Inferior parietal cortex (tissue), 1 donor: ENCODE data around the gene GPR78.
"Not testable (repeated sequence)": the region's sequence is repeated elsewhere in the genome, so short reads cannot be mapped to it uniquely, and the experiment has no call there.

Experiments used
- DNase-seq: peaks from one replicate; pipeline ENCODE4 v3.0.0-alpha.2; 2016; ENCODE audit errors: extremely low spot score

The GPR78 gene

GRCh38 chr4:8560265-8561047 is 19.7 kb upstream of the GPR78 start:
- DNase-seq = no peak

GRCh38 chr4:8564595-8564994 is 15.6 kb upstream of the GPR78 start:
- DNase-seq = no peak

DNA sequence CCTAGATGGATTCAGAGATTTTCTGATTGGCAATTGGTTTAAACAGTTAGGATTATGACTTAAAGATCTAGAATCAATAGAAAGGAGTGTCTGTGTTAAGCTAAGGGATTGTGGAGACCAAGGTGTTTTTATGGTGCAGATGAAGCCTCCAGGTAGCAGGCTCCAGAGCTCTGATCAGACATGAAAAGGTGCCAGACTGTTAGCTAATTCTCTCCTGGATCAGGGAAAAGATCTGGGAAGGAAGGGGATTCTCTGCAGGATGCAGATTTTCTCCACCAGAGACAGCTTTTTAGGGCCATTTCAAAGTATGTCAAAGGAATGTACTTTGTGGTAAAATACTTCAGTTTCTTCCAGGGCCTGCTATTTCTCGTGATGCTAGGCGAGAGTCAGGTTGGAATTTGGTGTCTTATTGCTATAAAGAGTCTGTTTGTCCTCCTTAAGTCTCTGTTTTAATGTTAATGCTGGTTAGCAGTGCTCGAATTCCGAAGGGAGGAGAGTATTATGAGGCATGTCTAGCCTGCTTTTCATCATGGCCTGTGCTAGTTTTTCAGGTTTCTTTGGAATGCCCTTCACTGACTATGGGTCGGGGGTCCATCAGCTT is 12.0 kb upstream of the GPR78 start:
- DNase-seq = no peak

GRCh38 chr4:8570201-8570600 is 10.0 kb upstream of the GPR78 start:
- no peak for DNase-seq

GRCh38 chr4:8571702-8572685 is 8.2 kb upstream of the GPR78 start:
- no peak for DNase-seq

GRCh38 chr4:8573266-8573665 is 6.9 kb upstream of the GPR78 start:
- DNase-seq = no peak

DNA sequence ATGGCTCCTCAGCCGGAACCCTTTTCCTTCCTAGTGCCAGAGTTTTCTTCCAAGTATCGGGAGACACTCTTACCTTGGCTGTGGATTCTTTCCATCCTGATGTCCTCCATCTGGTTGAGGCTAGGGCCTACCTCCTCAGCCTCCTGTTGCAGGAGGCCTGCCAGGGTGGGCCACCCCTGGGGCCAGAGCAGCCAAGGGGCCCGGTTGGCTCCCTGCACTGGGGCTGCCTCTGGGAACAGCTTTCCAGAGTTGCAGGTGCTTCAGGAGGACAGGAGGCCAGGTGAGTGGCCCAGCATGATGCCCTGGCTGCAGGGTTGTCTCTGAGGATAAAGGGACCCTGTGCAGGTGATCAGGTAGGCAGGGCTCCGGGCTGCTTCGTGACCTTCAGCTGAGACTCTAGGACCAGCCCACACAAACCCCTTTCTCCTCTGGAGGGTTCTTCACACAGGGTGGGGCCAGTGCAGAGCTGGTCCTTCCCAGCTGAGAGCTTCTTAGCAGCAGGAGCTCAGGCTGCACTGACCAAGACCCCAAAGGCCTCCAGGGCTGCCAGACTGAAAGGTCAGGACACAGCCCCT is 5.3 kb upstream of the GPR78 start:
- no peak for DNase-seq

GRCh38 chr4:8575457-8575856 is 4.7 kb upstream of the GPR78 start:
- DNase-seq = no peak

DNA sequence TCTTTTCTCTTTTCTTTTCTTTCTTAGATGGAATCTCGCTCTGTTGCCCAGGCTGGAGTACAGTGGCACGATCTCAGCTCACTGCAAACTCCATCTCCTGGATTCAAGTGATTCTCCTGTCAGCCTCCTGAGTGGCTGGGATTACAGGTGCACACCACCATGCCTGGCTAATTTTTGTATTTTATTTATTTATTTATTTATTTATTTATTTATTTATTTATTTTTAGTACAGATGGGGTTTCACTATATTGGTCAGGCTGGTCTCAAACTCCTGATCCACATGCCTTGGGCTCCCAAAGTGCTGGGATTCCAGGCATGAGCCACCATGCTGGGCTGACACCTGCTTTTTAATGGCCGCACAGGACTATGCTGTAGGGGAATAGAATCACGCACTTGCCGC is 3.6 kb upstream of the GPR78 start:
- DNase-seq = not testable (repeated sequence)

GRCh38 chr4:8577046-8577445 is 3.1 kb upstream of the GPR78 start:
- no peak for DNase-seq

DNA sequence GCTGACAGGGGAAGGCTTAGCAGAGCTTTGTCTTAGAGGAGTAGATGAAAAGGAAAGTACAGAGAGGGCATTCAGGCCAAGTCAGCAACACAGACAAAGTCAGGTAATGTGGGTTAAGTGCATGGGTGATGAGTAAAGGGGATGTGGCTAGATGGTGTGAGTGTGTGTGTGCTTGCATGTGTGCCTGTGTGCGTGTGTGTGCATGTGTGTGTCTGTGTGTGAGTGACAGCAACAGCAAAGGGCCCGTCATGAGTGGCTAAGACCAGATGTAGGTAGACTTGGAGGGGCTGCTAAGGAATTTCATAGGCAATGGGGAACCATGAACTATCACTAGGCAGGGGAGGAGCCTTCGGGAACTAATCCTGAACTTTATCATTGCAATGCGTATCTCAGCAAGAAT is 2.2 kb upstream of the GPR78 start:
- no peak for DNase-seq

GRCh38 chr4:8578717-8579116 is 1.5 kb upstream of the GPR78 start:
- no peak for DNase-seq

DNA sequence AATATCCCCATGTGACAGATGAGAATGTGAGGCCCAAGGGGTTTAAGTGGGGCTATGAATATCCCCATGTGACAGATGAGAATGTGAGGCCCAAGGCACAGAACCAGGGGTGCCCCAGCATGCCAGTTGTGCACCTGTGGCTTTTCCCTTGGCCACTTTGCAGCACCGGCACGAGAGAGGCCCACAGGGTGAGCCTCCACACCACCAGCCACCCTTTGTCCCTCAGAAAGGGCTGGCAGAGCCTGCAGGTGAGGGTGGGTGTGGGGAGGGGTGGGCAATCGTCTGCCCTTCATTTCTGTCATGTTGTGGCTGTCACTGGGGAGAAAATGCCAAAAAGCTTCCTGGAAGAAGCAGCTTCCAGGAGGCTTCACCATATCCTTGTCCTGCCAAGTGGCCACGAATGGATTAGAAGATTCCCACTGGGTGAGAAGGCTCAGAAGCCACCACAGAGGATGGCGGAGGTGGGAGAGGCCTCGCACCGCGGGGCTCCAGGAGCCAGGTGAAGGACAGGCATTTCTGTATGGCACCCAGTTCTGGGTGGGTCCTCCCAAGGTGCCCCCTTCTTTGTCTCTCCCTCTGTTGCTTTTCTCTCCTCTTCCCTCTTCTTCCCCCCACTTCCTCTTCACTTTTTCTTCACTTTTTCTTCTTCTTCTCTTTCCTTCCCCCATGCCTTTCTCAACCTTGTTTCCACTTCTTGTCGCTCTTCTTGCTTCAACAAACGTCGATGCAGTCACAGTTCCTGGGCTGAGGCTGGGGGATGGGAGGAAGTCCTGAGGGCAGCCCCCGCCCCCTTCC is 469 bp upstream of the GPR78 start:
- no peak for DNase-seq

- DNase-seq = no peak
Measured at GRCh38 chr4:8581094-8581861, 1.1 kb downstream of the GPR78 start.

- DNase-seq = no peak
Measured at GRCh38 chr4:8582016-8582415, 1.8 kb downstream of the GPR78 start.

DNA sequence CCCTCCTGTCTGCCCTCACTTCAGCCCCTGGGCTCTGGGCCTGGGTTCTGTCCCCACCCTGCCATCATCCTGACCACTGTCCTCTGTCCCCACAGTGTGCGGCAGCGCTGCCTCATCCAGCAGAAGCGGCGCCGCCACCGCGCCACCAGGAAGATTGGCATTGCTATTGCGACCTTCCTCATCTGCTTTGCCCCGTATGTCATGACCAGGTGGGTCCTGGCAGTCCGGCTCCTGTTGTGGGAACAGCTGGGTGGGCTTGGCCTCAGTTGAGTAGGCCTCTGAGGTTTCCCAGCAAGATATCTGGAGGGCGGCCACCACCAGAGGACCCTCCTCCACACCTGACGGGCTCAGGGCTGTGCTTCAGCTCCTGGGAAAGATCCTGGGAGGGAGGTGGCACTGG is 2.2 kb downstream of the GPR78 start:
- DNase-seq = no peak

- no peak for DNase-seq
Measured at GRCh38 chr4:8582941-8583654, 2.9 kb downstream of the GPR78 start.

- DNase-seq = no peak
Measured at GRCh38 chr4:8583655-8584025, 3.4 kb downstream of the GPR78 start.

- DNase-seq = no peak
Measured at GRCh38 chr4:8585186-8585585, 5.0 kb downstream of the GPR78 start.

DNA sequence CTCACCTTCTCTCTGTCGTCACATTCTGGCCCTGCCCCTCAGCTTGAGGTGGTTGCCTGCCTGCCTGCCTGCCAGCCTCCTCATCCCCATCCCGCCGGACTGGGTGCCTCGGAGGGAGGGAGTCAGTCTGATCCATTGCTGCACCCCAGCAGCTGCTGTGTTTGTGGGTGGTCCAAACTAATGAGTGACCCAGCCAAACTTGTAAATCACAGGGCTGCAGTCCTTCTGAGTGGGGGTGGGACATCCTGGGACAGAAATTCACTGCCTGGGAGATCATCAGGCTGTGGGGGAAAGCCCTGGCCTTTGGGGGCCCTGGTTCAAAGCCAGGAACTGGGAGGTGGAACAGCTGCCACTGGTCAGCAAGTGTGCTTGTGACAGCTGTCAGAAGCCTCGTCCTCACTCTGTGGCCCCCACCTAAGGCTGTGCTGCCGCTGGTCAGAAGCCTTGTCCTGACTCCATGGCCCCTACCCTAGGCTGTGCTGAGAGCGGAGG is 5.6 kb downstream of the GPR78 start:
- DNase-seq = no peak
